GM12878 (cell line): ENCODE measurements around the gene FAM210A. TPM values are rescaled to one million over a fixed set of nuclear protein-coding genes. Genes with fewer than 3 reads are reported as not detected.

Experiments used
- KDM1A ChIP-seq: fragments of 200-600 bp; sonication (generic); IDR thresholded peaks from 2 replicates; pipeline ENCODE4 v1.6.1; 2016; ENCODE audit warnings: borderline replicate concordance
- KLF5 ChIP-seq: fragments of 450-650 bp; IDR thresholded peaks from 2 replicates; pipeline ENCODE4 v1.6.1; 2014; ENCODE audit warnings: mild to moderate bottlenecking; ENCODE audit not compliant: partially characterized antibody
- NBN ChIP-seq: fragments of 450-650 bp; IDR thresholded peaks from 2 replicates; pipeline ENCODE4 v1.6.1; 2016
- polyA plus RNA-seq, 11 experiments: library from polyadenylated mRNA; depleted of rRNA in 4 of 11; unstranded in 6 of 11; stranded (reverse) in 5 of 11; fragments of >200 nt; fragmentation: Nextera tagmentation in 4 of 11; fragmentation: Illumina TruSeq in 1 of 11; extraction: Ambion mirVana in 4 of 11; extraction: Trizol in 1 of 11; gene quantifications; 1 replicate in 1 of 11; 2 replicates in 10 of 11; pipeline versions ENCODE4 v1.2.1 to v1.2.3, GENCODE V29; 2011 to 2016; ENCODE audit warnings: inconsistent platforms in 2 of 11, missing spikeins in 2 of 11, low read depth in 1 of 11
- total RNA-seq, 4 experiments: library from RNA; depleted of rRNA in 3 of 4; stranded (reverse); fragments of >200 nt in 3 of 4; fragmentation: Illumina TruSeq in 1 of 4; extraction: Trizol in 1 of 4; gene quantifications; 2 replicates each; pipeline versions ENCODE4 v1.2.1 to v1.2.3, GENCODE V29; 2013 to 2021
- TF ChIP-seq, protein P1 (sequence below): fragments of 450-650 bp; formaldehyde crosslinking; IDR thresholded peaks from 2 replicates; pipeline ENCODE4 v1.4.0; 2022; ENCODE audit warnings: mild to moderate bottlenecking, moderate library complexity
- TF ChIP-seq, protein P2 (sequence below): IDR thresholded peaks from 2 replicates; pipeline ENCODE4 v1.6.1; 2012; ENCODE audit warnings: low read depth, low read length, improper control_type of control experiment
- TF ChIP-seq, protein P3 (sequence below): fragments of 450-650 bp; IDR thresholded peaks from 2 replicates; pipeline ENCODE4 v1.6.1; 2017; ENCODE audit warnings: mild to moderate bottlenecking, low read depth, inconsistent platforms; ENCODE audit not compliant: poor library complexity, severe bottlenecking

The FAM210A gene
- total and polyA plus RNA-seq, 10 of the 15 experiments (the other 5 are each of a cell fraction or from before 2014, with no cell fraction given): 10.3 to 56.3 (median 17.7) TPM

DNA sequence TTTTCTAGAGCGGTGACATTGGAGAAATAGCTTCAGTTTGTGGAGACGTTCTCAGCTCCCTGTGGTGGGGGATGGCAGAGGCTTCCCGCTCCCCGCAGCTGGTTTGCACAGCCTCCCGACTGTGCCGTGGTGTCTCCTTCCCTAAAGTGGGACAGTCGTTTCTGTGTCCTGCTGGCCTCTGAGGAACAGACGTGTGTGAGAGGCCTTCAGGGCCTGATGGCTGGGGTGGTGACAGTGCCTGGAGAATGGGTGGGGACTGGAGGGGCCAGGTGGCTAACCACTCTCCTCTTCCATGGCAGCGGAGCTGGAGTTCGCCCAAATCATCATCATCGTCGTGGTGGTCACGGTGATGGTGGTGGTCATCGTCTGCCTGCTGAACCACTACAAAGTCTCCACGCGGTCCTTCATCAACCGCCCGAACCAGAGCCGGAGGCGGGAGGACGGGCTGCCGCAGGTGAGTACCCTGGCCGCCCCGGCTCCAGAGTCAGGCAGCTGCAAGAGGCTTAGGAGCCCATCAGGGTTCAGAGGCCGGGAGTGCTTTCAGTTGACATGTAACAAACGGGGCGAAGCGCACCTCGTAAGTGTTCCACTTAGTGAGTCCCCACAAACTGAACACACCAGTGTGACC lies 105.4 kb downstream of the FAM210A start (continued):
- TF ChIP-seq, protein P1, sequence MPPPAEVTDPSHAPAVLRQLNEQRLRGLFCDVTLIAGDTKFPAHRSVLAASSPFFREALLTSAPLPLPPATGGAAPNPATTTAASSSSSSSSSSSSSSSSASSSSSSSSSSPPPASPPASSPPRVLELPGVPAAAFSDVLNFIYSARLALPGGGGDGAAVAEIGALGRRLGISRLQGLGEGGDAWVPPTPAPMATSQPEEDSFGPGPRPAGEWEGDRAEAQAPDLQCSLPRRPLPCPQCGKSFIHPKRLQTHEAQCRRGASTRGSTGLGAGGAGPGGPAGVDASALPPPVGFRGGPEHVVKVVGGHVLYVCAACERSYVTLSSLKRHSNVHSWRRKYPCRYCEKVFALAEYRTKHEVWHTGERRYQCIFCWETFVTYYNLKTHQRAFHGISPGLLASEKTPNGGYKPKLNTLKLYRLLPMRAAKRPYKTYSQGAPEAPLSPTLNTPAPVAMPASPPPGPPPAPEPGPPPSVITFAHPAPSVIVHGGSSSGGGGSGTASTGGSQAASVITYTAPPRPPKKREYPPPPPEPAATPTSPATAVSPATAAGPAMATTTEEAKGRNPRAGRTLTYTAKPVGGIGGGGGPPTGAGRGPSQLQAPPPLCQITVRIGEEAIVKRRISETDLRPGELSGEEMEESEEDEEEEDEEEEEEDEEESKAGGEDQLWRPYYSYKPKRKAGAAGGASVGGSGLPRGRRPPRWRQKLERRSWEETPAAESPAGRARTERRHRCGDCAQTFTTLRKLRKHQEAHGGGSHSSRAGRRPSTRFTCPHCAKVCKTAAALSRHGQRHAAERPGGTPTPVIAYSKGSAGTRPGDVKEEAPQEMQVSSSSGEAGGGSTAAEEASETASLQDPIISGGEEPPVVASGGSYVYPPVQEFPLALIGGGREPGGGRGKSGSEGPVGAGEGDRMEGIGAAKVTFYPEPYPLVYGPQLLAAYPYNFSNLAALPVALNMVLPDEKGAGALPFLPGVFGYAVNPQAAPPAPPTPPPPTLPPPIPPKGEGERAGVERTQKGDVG (CRISPR knock-in tag): no peak
- TF ChIP-seq, protein P2, sequence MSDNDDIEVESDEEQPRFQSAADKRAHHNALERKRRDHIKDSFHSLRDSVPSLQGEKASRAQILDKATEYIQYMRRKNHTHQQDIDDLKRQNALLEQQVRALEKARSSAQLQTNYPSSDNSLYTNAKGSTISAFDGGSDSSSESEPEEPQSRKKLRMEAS: no peak
- TF ChIP-seq, protein P3, sequence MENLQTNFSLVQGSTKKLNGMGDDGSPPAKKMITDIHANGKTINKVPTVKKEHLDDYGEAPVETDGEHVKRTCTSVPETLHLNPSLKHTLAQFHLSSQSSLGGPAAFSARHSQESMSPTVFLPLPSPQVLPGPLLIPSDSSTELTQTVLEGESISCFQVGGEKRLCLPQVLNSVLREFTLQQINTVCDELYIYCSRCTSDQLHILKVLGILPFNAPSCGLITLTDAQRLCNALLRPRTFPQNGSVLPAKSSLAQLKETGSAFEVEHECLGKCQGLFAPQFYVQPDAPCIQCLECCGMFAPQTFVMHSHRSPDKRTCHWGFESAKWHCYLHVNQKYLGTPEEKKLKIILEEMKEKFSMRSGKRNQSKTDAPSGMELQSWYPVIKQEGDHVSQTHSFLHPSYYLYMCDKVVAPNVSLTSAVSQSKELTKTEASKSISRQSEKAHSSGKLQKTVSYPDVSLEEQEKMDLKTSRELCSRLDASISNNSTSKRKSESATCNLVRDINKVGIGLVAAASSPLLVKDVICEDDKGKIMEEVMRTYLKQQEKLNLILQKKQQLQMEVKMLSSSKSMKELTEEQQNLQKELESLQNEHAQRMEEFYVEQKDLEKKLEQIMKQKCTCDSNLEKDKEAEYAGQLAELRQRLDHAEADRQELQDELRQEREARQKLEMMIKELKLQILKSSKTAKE: no peak
- TF ChIP-seq KLF5 (no peak), NBN (no peak), KDM1A (no peak)
